ENCODE results near the gene SLC4A2.

SLC4A2 gene

DNA sequence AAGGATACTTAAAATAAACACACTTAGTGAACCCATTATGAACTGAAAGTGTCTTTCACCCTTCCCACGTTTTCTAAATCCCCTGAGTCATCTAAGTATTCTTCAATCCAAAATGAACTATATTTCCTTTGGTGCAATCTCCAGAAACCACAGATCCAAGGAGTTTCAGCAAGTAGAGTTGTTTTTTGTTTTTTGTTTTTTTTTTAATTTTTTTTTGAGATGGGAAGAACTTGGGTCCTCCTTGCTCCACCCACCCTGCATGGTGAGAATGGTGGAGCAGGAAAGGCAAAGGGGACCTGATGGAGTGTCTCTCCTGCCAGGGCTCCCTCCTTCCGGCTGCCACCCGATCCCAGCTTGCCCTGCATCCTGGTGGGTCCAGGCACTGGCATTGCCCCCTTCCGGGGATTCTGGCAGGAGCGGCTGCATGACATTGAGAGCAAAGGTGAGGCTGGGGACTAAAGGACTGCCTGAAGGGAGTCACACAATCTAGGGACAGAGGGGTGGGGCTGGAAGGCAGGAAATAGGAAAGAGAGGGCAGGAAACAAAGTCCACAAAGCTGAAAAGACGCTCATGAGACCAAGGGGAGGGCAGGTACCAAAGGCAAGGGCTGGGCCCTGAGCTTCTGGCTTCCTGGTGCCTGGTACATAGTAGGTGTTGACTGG lies 47.2 kb upstream of the SLC4A2 start:
- H3K79me2 ChIP-seq (ENCODE audit: control insufficient read depth, insufficient read depth, low read length): no peaks in the 10 kb centered on the region
- no peak overlapping the region for H3K4ac ChIP-seq (ENCODE audit: low read depth, low read length)
- no peak overlapping the region for H2AK5ac ChIP-seq (ENCODE audit: low read length)
- H2BK120ac ChIP-seq (ENCODE audit: low read depth, low read length): no peak overlapping the region
- H3K56ac ChIP-seq (ENCODE audit: low read length): no peak overlapping the region
- DNase-seq: no peak
- no peaks in the 10 kb centered on the region for H3K79me1 ChIP-seq (ENCODE audit: low read length)
- WGBS (ENCODE audit: extremely low coverage, insufficient coverage, low lambda C conversion rate): no CpG with 5 or more reads among the region's 6 CpGs
- no peaks in the 10 kb centered on the region for H3K36me3 ChIP-seq (ENCODE audit: control insufficient read depth, insufficient read depth, low read length)
- no peak overlapping the region for H4K8ac ChIP-seq (ENCODE audit: low read depth, low read length)
- H3K4me3 ChIP-seq (ENCODE audit: low read length): no peak overlapping the region
- H3K18ac ChIP-seq (ENCODE audit: low read length): no peak overlapping the region
- H2BK5ac ChIP-seq (ENCODE audit: low read length): no peak overlapping the region
- no peak overlapping the region for H2BK15ac ChIP-seq (replicated peaks; ENCODE audit: low read depth)
- H3K4me2 ChIP-seq (ENCODE audit: low read length): no peak overlapping the region
- H4K5ac ChIP-seq (ENCODE audit: low read length): no peak overlapping the region
- peak overlapping the region; percentile 38 for H3K9ac ChIP-seq (ENCODE audit: low read length)
- H3K4me1 ChIP-seq (ENCODE audit: control insufficient read depth, low read depth, low read length): peaks cover 17% of the 10 kb centered on the region
- no peaks in the 10 kb centered on the region for H3K27me3 ChIP-seq (ENCODE audit: insufficient read depth, low read length, poor library complexity)
- no peak overlapping the region for H3K23ac ChIP-seq (ENCODE audit: low read length)
- no peak overlapping the region for H3K27ac ChIP-seq (ENCODE audit: low read depth, low read length)

DNA sequence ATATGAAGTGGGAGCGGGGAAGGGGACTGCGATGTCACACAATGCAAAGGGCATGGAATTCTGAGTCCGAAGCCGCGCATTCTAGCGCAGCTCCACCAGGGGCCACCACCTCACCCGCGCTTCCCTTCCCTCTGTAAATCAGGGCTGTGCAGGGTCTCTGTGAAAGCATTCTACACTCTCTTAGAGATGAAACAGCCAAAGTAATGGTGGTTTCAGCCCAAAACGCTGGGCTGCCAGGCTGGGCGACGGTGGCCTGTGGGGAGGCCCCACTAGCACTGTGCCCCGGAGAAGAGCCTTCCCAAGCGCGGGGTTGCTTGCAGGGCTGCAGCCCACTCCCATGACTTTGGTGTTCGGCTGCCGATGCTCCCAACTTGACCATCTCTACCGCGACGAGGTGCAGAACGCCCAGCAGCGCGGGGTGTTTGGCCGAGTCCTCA lies 46.5 kb upstream of the SLC4A2 start:
- Histone ChIP-seq H3K9ac (ENCODE audit: low read length) (peak overlapping the region; percentile 60), H3K4me2 (ENCODE audit: low read length) (peak overlapping the region; percentile 69), H3K23ac (ENCODE audit: low read length) (no peak overlapping the region), H3K27ac (ENCODE audit: low read depth, low read length) (no peak overlapping the region), H2BK15ac (replicated peaks; ENCODE audit: low read depth) (no peak overlapping the region), H2BK5ac (ENCODE audit: low read length) (no peak overlapping the region), H3K4ac (ENCODE audit: low read depth, low read length) (no peak overlapping the region), H3K4me3 (ENCODE audit: low read length) (no peak overlapping the region), H4K5ac (ENCODE audit: low read length) (no peak overlapping the region), H3K79me1 (ENCODE audit: low read length) (no peaks in the 10 kb centered on the region), H2AK5ac (ENCODE audit: low read length) (no peak overlapping the region), H4K8ac (ENCODE audit: low read depth, low read length) (no peak overlapping the region), H3K36me3 (ENCODE audit: control insufficient read depth, insufficient read depth, low read length) (no peaks in the 10 kb centered on the region), H3K27me3 (ENCODE audit: insufficient read depth, low read length, poor library complexity) (no peaks in the 10 kb centered on the region), H2BK120ac (ENCODE audit: low read depth, low read length) (no peak overlapping the region), H3K79me2 (ENCODE audit: control insufficient read depth, insufficient read depth, low read length) (no peaks in the 10 kb centered on the region), H3K4me1 (ENCODE audit: control insufficient read depth, low read depth, low read length) (peaks cover 10% of the 10 kb centered on the region), H3K56ac (ENCODE audit: low read length) (peak overlapping the region; percentile 63), H3K18ac (ENCODE audit: low read length) (no peak overlapping the region)
- peak; percentile 89 for DNase-seq
- whole genome bisulfite sequencing (ENCODE audit: extremely low coverage, insufficient coverage, low lambda C conversion rate): no CpG with 5 or more reads among the region's 23 CpGs

DNA sequence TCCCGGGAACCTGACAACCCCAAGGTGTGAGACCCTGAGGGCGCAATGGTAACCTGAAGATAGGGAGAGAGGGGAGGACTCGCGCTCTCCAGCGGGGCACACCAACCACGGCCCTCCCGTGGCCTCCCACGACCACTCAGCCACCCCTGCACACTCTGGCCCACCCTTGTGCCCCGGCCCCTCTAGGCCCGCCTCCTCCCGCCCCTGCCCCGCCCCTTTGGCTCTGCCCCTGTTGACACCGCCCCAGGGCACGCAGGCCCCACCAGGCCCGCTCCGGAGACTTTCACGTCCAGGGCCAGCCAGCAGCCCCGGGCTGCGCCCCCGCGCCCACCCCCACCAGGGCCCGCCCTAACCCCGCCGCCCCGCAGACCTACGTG lies 46.0 kb upstream of the SLC4A2 start:
- Histone ChIP-seq H3K18ac (ENCODE audit: low read length) (no peak overlapping the region), H3K9ac (ENCODE audit: low read length) (peak overlapping the region; percentile 60), H2BK5ac (ENCODE audit: low read length) (no peak overlapping the region), H3K27ac (ENCODE audit: low read depth, low read length) (no peak overlapping the region), H3K79me1 (ENCODE audit: low read length) (no peaks in the 10 kb centered on the region), H3K27me3 (ENCODE audit: insufficient read depth, low read length, poor library complexity) (peaks cover under 1% of the 10 kb centered on the region), H3K23ac (ENCODE audit: low read length) (no peak overlapping the region), H3K4ac (ENCODE audit: low read depth, low read length) (no peak overlapping the region), H3K4me2 (ENCODE audit: low read length) (peak overlapping the region; percentile 97), H2BK15ac (replicated peaks; ENCODE audit: low read depth) (no peak overlapping the region), H2BK120ac (ENCODE audit: low read depth, low read length) (no peak overlapping the region), H4K5ac (ENCODE audit: low read length) (no peak overlapping the region), H3K4me1 (ENCODE audit: control insufficient read depth, low read depth, low read length) (peaks cover 9% of the 10 kb centered on the region), H3K56ac (ENCODE audit: low read length) (peak overlapping the region; percentile 63), H4K8ac (ENCODE audit: low read depth, low read length) (no peak overlapping the region), H2AK5ac (ENCODE audit: low read length) (no peak overlapping the region), H3K4me3 (ENCODE audit: low read length) (no peak overlapping the region), H3K79me2 (ENCODE audit: control insufficient read depth, insufficient read depth, low read length) (no peaks in the 10 kb centered on the region), H3K36me3 (ENCODE audit: control insufficient read depth, insufficient read depth, low read length) (no peaks in the 10 kb centered on the region)
- WGBS (ENCODE audit: extremely low coverage, insufficient coverage, low lambda C conversion rate): no CpG with 5 or more reads among the region's 26 CpGs
- no peak for DNase-seq

DNA sequence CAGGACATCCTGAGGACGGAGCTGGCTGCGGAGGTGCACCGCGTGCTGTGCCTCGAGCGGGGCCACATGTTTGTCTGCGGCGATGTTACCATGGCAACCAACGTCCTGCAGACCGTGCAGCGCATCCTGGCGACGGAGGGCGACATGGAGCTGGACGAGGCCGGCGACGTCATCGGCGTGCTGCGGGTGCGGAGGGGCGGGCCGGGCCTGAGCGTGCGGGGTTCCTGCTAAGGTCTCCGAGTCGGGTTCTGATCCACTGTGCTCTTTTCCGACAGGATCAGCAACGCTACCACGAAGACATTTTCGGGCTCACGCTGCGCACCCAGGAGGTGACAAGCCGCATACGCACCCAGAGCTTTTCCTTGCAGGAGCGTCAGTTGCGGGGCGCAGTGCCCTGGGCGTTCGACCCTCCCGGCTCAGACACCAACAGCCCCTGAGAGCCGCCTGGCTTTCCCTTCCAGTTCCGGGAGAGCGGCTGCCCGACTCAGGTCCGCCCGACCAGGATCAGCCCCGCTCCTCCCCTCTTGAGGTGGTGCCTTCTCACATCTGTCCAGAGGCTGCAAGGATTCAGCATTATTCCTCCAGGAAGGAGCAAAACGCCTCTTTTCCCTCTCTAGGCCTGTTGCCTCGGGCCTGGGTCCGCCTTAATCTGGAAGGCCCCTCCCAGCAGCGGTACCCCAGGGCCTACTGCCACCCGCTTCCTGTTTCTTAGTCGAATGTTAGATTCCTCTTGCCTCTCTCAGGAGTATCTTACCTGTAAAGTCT lies 45.5 kb upstream of the SLC4A2 start:
- Histone ChIP-seq H3K4me3 (ENCODE audit: low read length) (peak overlapping the region; percentile 55), H3K4me1 (ENCODE audit: control insufficient read depth, low read depth, low read length) (peaks cover 8% of the 10 kb centered on the region), H3K56ac (ENCODE audit: low read length) (peak overlapping the region; percentile 88), H3K27ac (ENCODE audit: low read depth, low read length) (no peak overlapping the region), H4K8ac (ENCODE audit: low read depth, low read length) (no peak overlapping the region), H3K9ac (ENCODE audit: low read length) (peak overlapping the region; percentile 78), H3K23ac (ENCODE audit: low read length) (no peak overlapping the region), H2BK5ac (ENCODE audit: low read length) (no peak overlapping the region), H2BK15ac (replicated peaks; ENCODE audit: low read depth) (no peak overlapping the region), H4K5ac (ENCODE audit: low read length) (no peak overlapping the region), H3K79me1 (ENCODE audit: low read length) (no peaks in the 10 kb centered on the region), H2AK5ac (ENCODE audit: low read length) (no peak overlapping the region), H3K4ac (ENCODE audit: low read depth, low read length) (no peak overlapping the region), H3K36me3 (ENCODE audit: control insufficient read depth, insufficient read depth, low read length) (no peaks in the 10 kb centered on the region), H3K79me2 (ENCODE audit: control insufficient read depth, insufficient read depth, low read length) (no peaks in the 10 kb centered on the region), H3K18ac (ENCODE audit: low read length) (no peak overlapping the region), H2BK120ac (ENCODE audit: low read depth, low read length) (no peak overlapping the region), H3K27me3 (ENCODE audit: insufficient read depth, low read length, poor library complexity) (peaks cover 2% of the 10 kb centered on the region), H3K4me2 (ENCODE audit: low read length) (peak overlapping the region; percentile 97)
- DNase-seq: peak; percentile 98
- no CpG with 5 or more reads among the region's 55 CpGs for WGBS (ENCODE audit: extremely low coverage, insufficient coverage, low lambda C conversion rate)

DNA sequence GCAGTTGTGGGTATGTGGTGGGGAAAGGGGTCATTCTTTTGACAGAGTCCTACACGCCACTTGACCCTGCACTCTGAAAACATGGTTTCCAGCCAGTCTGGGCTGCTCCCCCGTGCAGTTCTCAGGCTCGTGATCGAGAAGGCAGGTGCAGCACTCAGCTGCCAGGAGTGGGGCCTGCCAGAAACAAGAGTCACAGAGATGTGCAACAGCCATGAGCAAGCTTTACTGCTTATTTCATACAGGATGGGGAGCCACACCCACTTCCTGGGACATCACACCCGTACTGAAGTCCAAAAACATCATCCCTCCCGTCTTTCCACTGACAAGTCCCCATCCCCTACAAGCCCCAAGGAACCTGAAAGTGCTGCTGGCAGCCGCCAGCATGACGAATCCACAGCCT lies 44.4 kb upstream of the SLC4A2 start:
- Histone ChIP-seq H3K9ac (ENCODE audit: low read length) (no peak overlapping the region), H3K79me2 (ENCODE audit: control insufficient read depth, insufficient read depth, low read length) (no peaks in the 10 kb centered on the region), H3K79me1 (ENCODE audit: low read length) (no peaks in the 10 kb centered on the region), H3K27me3 (ENCODE audit: insufficient read depth, low read length, poor library complexity) (peaks cover 7% of the 10 kb centered on the region), H3K4me1 (ENCODE audit: control insufficient read depth, low read depth, low read length) (peaks cover 5% of the 10 kb centered on the region), H3K36me3 (ENCODE audit: control insufficient read depth, insufficient read depth, low read length) (no peaks in the 10 kb centered on the region), H4K8ac (ENCODE audit: low read depth, low read length) (no peak overlapping the region), H2BK5ac (ENCODE audit: low read length) (no peak overlapping the region), H3K4me3 (ENCODE audit: low read length) (no peak overlapping the region), H3K4ac (ENCODE audit: low read depth, low read length) (no peak overlapping the region), H3K27ac (ENCODE audit: low read depth, low read length) (no peak overlapping the region), H2BK120ac (ENCODE audit: low read depth, low read length) (no peak overlapping the region), H3K56ac (ENCODE audit: low read length) (no peak overlapping the region), H3K18ac (ENCODE audit: low read length) (no peak overlapping the region), H2BK15ac (replicated peaks; ENCODE audit: low read depth) (no peak overlapping the region), H2AK5ac (ENCODE audit: low read length) (no peak overlapping the region), H3K4me2 (ENCODE audit: low read length) (no peak overlapping the region), H4K5ac (ENCODE audit: low read length) (no peak overlapping the region), H3K23ac (ENCODE audit: low read length) (no peak overlapping the region)
- DNase-seq: no peak
- no CpG with 5 or more reads among the region's 8 CpGs for WGBS (ENCODE audit: extremely low coverage, insufficient coverage, low lambda C conversion rate)
